HepG2 (cell line): Measurements from ENCODE around the gene BMF. TPM values are rescaled to one million over a fixed set of nuclear protein-coding genes. Genes with fewer than 3 reads are reported as not detected.

ENCODE experiments used
- ARNT2 ChIP-seq: sonication (generic); formaldehyde crosslinking; IDR thresholded peaks from 2 replicates; pipeline ENCODE4 v1.8.0; 2022; ENCODE audit warnings: mild to moderate bottlenecking, low read depth, missing genetic modification reagents, moderate library complexity
- BRCA1 ChIP-seq: sonication (generic); formaldehyde crosslinking; IDR thresholded peaks from 2 replicates; pipeline ENCODE4 v1.4.0; 2020; ENCODE audit warnings: missing genetic modification reagents
- FIP1L1 ChIP-seq: fragments of 200-400 bp; formaldehyde crosslinking; IDR thresholded peaks from 2 replicates; pipeline ENCODE4 v1.6.1; 2018; ENCODE audit warnings: low read depth, mild to moderate bottlenecking, low read length, moderate library complexity, borderline replicate concordance; ENCODE audit not compliant: insufficient read depth
- FLYWCH1 ChIP-seq: sonication (generic); formaldehyde crosslinking; IDR thresholded peaks from 2 replicates; pipeline ENCODE4 v1.8.1; 2023; ENCODE audit warnings: mild to moderate bottlenecking, missing genetic modification reagents
- MEIS1 ChIP-seq: sonication (generic); formaldehyde crosslinking; IDR thresholded peaks from 2 replicates; pipeline ENCODE4 v1.9.0; 2021; ENCODE audit warnings: mild to moderate bottlenecking, missing genetic modification reagents, moderate library complexity, borderline replicate concordance
- SATB2 ChIP-seq: sonication (generic); formaldehyde crosslinking; IDR thresholded peaks from 2 replicates; pipeline ENCODE4 v1.5.0; 2020; ENCODE audit warnings: missing genetic modification reagents
- ZMAT3 ChIP-seq: sonication (generic); formaldehyde crosslinking; conservative IDR thresholded peaks from 2 replicates; pipeline ENCODE4 v1.7.0; 2021; ENCODE audit warnings: missing genetic modification reagents
- ZNF720 ChIP-seq: sonication (generic); formaldehyde crosslinking; IDR thresholded peaks from 2 replicates; pipeline ENCODE4 v1.4.0; 2020; ENCODE audit warnings: missing genetic modification reagents
- polyA plus RNA-seq, 8 experiments: library from polyadenylated mRNA; depleted of rRNA in 3 of 8; stranded (reverse) in 7 of 8; unstranded in 1 of 8; fragments of >200 nt; fragmentation: Illumina TruSeq in 4 of 8; extraction: Trizol in 4 of 8; gene quantifications; 2 replicates each; pipeline versions ENCODE4 v1.2.1 to v1.2.3, GENCODE V29; 2011 to 2016; ENCODE audit warnings: low read depth in 4 of 8, missing spikeins in 1 of 8, mixed read lengths in 1 of 8; ENCODE audit not compliant: insufficient read depth in 1 of 8
- total RNA-seq, 5 experiments: library from RNA; depleted of rRNA; stranded (reverse); fragments of >200 nt; fragmentation: Illumina TruSeq; extraction: Trizol; gene quantifications; 2 replicates each; pipeline ENCODE4 v1.2.3, GENCODE V29; 2016; ENCODE audit warnings: low read depth in 1 of 5
- TF ChIP-seq, protein P1 (sequence below): sonication (generic); formaldehyde crosslinking; IDR thresholded peaks from 2 replicates; pipeline ENCODE4 v1.5.1; 2020; ENCODE audit warnings: mild to moderate bottlenecking, missing genetic modification reagents, moderate library complexity
- TF ChIP-seq, protein P2 (sequence below): sonication (generic); formaldehyde crosslinking; IDR thresholded peaks from 2 replicates; pipeline ENCODE4 v1.5.0; 2020; ENCODE audit warnings: mild to moderate bottlenecking, missing genetic modification reagents, borderline replicate concordance
- TF ChIP-seq, protein P3 (sequence below), 2 experiments: fragments of 450-650 bp in 1 of 2; sonication (generic) in 1 of 2; formaldehyde crosslinking in 1 of 2; IDR thresholded peaks; 2 replicates each; pipeline versions ENCODE4 v1.6.1 to v1.8.0; 2016 to 2022; ENCODE audit warnings: antibody characterized with exemption in 1 of 2, mild to moderate bottlenecking in 1 of 2, missing genetic modification reagents in 1 of 2
- TF ChIP-seq, protein P4 (sequence below): sonication (generic); formaldehyde crosslinking; IDR thresholded peaks from 2 replicates; pipeline ENCODE4 v1.4.0; 2020; ENCODE audit warnings: mild to moderate bottlenecking, missing genetic modification reagents

The BMF gene
- total and polyA plus RNA-seq, 2 of the 13 experiments (the other 11 are each of a cell fraction or from before 2014, with no cell fraction given) = 8.7 to 15.9 TPM

DNA sequence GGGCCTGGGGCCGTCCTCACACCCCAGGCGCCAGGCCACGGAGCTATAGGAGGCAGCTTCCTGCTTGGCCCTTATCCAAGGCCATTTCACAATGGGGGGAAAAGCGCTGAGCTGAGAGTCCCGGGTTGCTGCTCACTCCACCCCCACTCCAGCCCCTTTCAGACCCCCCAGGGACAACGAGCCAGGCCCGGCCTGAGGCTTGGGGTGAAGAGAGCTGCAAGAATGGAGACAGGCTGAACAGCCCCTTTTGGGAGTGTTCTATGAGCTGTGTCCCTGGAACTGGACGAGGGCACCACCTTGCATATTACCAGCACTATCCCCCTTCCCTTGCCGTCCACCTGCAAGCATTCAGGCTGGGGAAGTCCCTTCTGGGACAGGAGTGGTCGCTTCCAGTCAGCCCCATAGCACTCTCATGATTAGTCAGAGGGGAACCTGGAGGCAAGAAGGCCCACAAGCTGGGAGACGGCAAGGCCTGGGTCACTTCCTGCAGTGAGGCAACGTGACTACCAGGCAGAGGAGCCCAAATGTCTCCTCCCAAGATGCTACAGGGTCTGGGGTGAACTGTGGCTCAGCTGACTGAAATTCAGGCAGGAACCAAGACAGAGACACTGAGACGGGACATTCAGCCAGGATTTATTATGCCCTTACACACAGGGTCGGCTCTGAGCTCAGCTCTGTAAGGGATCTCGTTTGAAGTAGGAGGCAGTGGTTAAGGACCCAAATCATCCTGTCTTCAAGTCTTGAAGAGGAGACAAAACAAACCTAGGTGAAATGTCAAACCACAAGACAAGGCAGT lies 61.1 kb downstream of the BMF start (continued):
- TF ChIP-seq, protein P1, sequence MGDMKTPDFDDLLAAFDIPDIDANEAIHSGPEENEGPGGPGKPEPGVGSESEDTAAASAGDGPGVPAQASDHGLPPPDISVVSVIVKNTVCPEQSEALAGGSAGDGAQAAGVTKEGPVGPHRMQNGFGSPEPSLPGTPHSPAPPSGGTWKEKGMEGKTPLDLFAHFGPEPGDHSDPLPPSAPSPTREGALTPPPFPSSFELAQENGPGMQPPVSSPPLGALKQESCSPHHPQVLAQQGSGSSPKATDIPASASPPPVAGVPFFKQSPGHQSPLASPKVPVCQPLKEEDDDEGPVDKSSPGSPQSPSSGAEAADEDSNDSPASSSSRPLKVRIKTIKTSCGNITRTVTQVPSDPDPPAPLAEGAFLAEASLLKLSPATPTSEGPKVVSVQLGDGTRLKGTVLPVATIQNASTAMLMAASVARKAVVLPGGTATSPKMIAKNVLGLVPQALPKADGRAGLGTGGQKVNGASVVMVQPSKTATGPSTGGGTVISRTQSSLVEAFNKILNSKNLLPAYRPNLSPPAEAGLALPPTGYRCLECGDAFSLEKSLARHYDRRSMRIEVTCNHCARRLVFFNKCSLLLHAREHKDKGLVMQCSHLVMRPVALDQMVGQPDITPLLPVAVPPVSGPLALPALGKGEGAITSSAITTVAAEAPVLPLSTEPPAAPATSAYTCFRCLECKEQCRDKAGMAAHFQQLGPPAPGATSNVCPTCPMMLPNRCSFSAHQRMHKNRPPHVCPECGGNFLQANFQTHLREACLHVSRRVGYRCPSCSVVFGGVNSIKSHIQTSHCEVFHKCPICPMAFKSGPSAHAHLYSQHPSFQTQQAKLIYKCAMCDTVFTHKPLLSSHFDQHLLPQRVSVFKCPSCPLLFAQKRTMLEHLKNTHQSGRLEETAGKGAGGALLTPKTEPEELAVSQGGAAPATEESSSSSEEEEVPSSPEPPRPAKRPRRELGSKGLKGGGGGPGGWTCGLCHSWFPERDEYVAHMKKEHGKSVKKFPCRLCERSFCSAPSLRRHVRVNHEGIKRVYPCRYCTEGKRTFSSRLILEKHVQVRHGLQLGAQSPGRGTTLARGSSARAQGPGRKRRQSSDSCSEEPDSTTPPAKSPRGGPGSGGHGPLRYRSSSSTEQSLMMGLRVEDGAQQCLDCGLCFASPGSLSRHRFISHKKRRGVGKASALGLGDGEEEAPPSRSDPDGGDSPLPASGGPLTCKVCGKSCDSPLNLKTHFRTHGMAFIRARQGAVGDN = peak; percentile 65
- no peak for TF ChIP-seq ARNT2
- TF ChIP-seq, protein P2, sequence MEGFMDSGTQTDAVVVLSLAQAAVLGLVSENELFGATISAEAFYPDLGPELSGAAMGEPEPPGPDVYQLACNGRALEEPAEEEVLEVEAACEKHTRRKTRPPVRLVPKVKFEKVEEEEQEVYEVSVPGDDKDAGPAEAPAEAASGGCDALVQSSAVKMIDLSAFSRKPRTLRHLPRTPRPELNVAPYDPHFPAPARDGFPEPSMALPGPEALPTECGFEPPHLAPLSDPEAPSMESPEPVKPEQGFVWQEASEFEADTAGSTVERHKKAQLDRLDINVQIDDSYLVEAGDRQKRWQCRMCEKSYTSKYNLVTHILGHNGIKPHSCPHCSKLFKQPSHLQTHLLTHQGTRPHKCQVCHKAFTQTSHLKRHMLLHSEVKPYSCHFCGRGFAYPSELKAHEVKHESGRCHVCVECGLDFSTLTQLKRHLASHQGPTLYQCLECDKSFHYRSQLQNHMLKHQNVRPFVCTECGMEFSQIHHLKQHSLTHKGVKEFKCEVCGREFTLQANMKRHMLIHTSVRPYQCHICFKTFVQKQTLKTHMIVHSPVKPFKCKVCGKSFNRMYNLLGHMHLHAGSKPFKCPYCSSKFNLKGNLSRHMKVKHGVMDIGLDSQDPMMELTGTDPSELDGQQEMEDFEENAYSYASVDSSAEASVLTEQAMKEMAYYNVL (CRISPR knock-in tag) = no peak
- TF ChIP-seq, protein P3, sequence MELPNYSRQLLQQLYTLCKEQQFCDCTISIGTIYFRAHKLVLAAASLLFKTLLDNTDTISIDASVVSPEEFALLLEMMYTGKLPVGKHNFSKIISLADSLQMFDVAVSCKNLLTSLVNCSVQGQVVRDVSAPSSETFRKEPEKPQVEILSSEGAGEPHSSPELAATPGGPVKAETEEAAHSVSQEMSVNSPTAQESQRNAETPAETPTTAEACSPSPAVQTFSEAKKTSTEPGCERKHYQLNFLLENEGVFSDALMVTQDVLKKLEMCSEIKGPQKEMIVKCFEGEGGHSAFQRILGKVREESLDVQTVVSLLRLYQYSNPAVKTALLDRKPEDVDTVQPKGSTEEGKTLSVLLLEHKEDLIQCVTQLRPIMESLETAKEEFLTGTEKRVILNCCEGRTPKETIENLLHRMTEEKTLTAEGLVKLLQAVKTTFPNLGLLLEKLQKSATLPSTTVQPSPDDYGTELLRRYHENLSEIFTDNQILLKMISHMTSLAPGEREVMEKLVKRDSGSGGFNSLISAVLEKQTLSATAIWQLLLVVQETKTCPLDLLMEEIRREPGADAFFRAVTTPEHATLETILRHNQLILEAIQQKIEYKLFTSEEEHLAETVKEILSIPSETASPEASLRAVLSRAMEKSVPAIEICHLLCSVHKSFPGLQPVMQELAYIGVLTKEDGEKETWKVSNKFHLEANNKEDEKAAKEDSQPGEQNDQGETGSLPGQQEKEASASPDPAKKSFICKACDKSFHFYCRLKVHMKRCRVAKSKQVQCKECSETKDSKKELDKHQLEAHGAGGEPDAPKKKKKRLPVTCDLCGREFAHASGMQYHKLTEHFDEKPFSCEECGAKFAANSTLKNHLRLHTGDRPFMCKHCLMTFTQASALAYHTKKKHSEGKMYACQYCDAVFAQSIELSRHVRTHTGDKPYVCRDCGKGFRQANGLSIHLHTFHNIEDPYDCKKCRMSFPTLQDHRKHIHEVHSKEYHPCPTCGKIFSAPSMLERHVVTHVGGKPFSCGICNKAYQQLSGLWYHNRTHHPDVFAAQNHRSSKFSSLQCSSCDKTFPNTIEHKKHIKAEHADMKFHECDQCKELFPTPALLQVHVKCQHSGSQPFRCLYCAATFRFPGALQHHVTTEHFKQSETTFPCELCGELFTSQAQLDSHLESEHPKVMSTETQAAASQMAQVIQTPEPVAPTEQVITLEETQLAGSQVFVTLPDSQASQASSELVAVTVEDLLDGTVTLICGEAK (IDR thresholded peaks at IDR 0.05) = no peak
- TF ChIP-seq, protein P3 (CRISPR knock-in tag; IDR thresholded peaks at IDR 0.05) = peak; percentile 34; the same call in 1 of the 2 replicates
- TF ChIP-seq BRCA1 = no peak
- no peak for TF ChIP-seq SATB2 (CRISPR knock-in tag)
- TF ChIP-seq ZNF720 (CRISPR knock-in tag) = no peak
- TF ChIP-seq MEIS1 (CRISPR knock-in tag) = no peak
- TF ChIP-seq, protein P4, sequence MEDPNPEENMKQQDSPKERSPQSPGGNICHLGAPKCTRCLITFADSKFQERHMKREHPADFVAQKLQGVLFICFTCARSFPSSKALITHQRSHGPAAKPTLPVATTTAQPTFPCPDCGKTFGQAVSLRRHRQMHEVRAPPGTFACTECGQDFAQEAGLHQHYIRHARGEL (CRISPR knock-in tag) = no peak
- TF ChIP-seq FLYWCH1 (CRISPR knock-in tag) = no peak
- TF ChIP-seq FIP1L1 = no peak
- TF ChIP-seq ZMAT3 (CRISPR knock-in tag) = no peak
